Neutrophil (primary cell): ENCODE results near the gene ME3.

Source experiments
- H3K27ac ChIP-seq: fragments of 200-600 bp; sonication (generic); 2 replicates; pipeline ENCODE4 v1.5.1; 2016; ENCODE audit warnings: mild to moderate bottlenecking, moderate library complexity
- H3K27me3 ChIP-seq: fragments of 200-600 bp; sonication (generic); 2 replicates; pipeline ENCODE4 v1.6.0; 2016; ENCODE audit warnings: mild to moderate bottlenecking
- H3K36me3 ChIP-seq: fragments of 200-600 bp; sonication (generic); 2 replicates; pipeline ENCODE4 v1.5.1; 2017
- H3K4me1 ChIP-seq, 2 experiments: fragments of 200-600 bp in 1 of 2; sonication (generic) in 1 of 2; 1 replicate in 1 of 2; 2 replicates in 1 of 2; pipeline versions ENCODE4 v1.5.1 to v1.6.1; 2013 to 2016; ENCODE audit warnings: low read depth in 1 of 2, low read length in 1 of 2, mild to moderate bottlenecking in 1 of 2, moderate library complexity in 1 of 2; ENCODE audit not compliant: control insufficient read depth in 1 of 2, insufficient read depth in 1 of 2
- H3K4me3 ChIP-seq, 2 experiments: fragments of 200-600 bp in 1 of 2; sonication (generic) in 1 of 2; 1 replicate in 1 of 2; 2 replicates in 1 of 2; pipeline ENCODE4 v1.5.1; 2013 to 2016; ENCODE audit warnings: low read depth in 1 of 2, low read length in 1 of 2, mild to moderate bottlenecking in 1 of 2, moderate library complexity in 1 of 2
- H3K9me3 ChIP-seq: fragments of 200-600 bp; sonication (generic); 2 replicates; pipeline ENCODE4 v1.5.1; 2016
- CTCF ChIP-seq: fragments of 200-600 bp; sonication (generic); IDR thresholded peaks from 2 replicates; pipeline ENCODE4 v1.5.1; 2016; ENCODE audit warnings: antibody characterized with exemption

Gene ME3

GRCh38 chr11:86644291-86644690, 28.1 kb downstream of the ME3 start:
- Histone ChIP-seq H3K4me1 (no peaks in the 10 kb centered on the region), H3K9me3 (no peaks in the 10 kb centered on the region), H3K36me3 (no peaks in the 10 kb centered on the region), H3K4me3 (no peak overlapping the region), H3K27ac (no peak overlapping the region), H3K27me3 (no peaks in the 10 kb centered on the region)
- no peak for TF ChIP-seq CTCF

GRCh38 chr11:86641537-86642261, 30.7 kb downstream of the ME3 start:
- Histone ChIP-seq H3K4me1 (no peaks in the 10 kb centered on the region), H3K36me3 (no peaks in the 10 kb centered on the region), H3K9me3 (no peaks in the 10 kb centered on the region), H3K4me3 (no peak overlapping the region), H3K27me3 (no peaks in the 10 kb centered on the region), H3K27ac (no peak overlapping the region)
- no peak for TF ChIP-seq CTCF

- H3K4me1 ChIP-seq: no peaks in the 10 kb centered on the region
These were observed 33.3 kb downstream of the ME3 start for GRCh38 chr11:86639137-86639536.

GRCh38 chr11:86638673-86639072, 33.7 kb downstream of the ME3 start:
- Histone ChIP-seq H3K4me1 (no peaks in the 10 kb centered on the region), H3K9me3 (no peaks in the 10 kb centered on the region), H3K27ac (no peak overlapping the region), H3K36me3 (no peaks in the 10 kb centered on the region), H3K4me3 (no peak overlapping the region), H3K27me3 (no peaks in the 10 kb centered on the region)
- TF ChIP-seq CTCF: no peak

More at GRCh38 chr11:86639137-86639536, 33.3 kb downstream of the ME3 start:
- no peak for TF ChIP-seq CTCF
- H3K36me3 ChIP-seq: no peaks in the 10 kb centered on the region
- no peak overlapping the region for H3K27ac ChIP-seq
- no peak overlapping the region for H3K4me3 ChIP-seq
- no peaks in the 10 kb centered on the region for H3K27me3 ChIP-seq
- no peaks in the 10 kb centered on the region for H3K9me3 ChIP-seq

- H3K4me1 ChIP-seq: no peaks in the 10 kb centered on the region
- H3K9me3 ChIP-seq: no peaks in the 10 kb centered on the region
- no peaks in the 10 kb centered on the region for H3K36me3 ChIP-seq
- H3K27me3 ChIP-seq: no peaks in the 10 kb centered on the region
- no peak overlapping the region for H3K27ac ChIP-seq
- no peak for TF ChIP-seq CTCF
- no peak overlapping the region for H3K4me3 ChIP-seq
These were observed 34.4 kb downstream of the ME3 start for GRCh38 chr11:86637988-86638387.
